HG03060 (cell line): ENCODE data around the gene SF3B1.
"Not testable (repeated sequence)": the region's sequence is repeated elsewhere in the genome, so short reads cannot be mapped to it uniquely, and the experiment has no call there.

Experiments used
- ATAC-seq: cut with Tn5 transposase; IDR thresholded peaks from one replicate; pipeline ENCODE4 v1.9.1; 2021; ENCODE audit warnings: low read depth, moderate number of reproducible peaks; ENCODE audit not compliant: unreplicated experiment

The SF3B1 gene

GRCh38 chr2:197434541-197435513 is at the start of gene SF3B1:
Gene SF3B1, minus strand, starts transcription at chr2:197435028. Its CDS starts 29 bp downstream, at chr2:197434999.
- peak; percentile 88 for ATAC-seq

- ATAC-seq: not testable (repeated sequence)
Measured at GRCh38 chr2:197484248-197484647, 49.4 kb upstream of the SF3B1 start.

- ATAC-seq: no peak
Measured at GRCh38 chr2:197480165-197481036, 45.6 kb upstream of the SF3B1 start.

GRCh38 chr2:197477797-197478196 is 43.0 kb upstream of the SF3B1 start:
- ATAC-seq: no peak

GRCh38 chr2:197472166-197472565 is 37.3 kb upstream of the SF3B1 start:
- ATAC-seq: no peak

GRCh38 chr2:197464175-197464574 is 29.3 kb upstream of the SF3B1 start:
- no peak for ATAC-seq

GRCh38 chr2:197461057-197461456 is 26.2 kb upstream of the SF3B1 start:
- ATAC-seq: no peak

GRCh38 chr2:197460649-197461048 is 25.8 kb upstream of the SF3B1 start:
- ATAC-seq: no peak

GRCh38 chr2:197455428-197455827 is 20.6 kb upstream of the SF3B1 start:
- no peak for ATAC-seq

- ATAC-seq: no peak
Measured at GRCh38 chr2:197454923-197455322, 20.1 kb upstream of the SF3B1 start.

- peak; percentile 7 for ATAC-seq
Measured at GRCh38 chr2:197453914-197454398, 19.1 kb upstream of the SF3B1 start.

GRCh38 chr2:197453123-197453913 is 18.5 kb upstream of the SF3B1 start, which contains the start of gene COQ10B:
Gene COQ10B, plus strand, starts transcription at chr2:197453552. Its CDS starts 9 bp downstream, at chr2:197453561.
- ATAC-seq: peak; percentile 97

- ATAC-seq: no peak
Measured at GRCh38 chr2:197452754-197453122, 17.9 kb upstream of the SF3B1 start.

- not testable (repeated sequence) for ATAC-seq
Measured at GRCh38 chr2:197450935-197451358, 16.1 kb upstream of the SF3B1 start.

GRCh38 chr2:197450465-197450864 is 15.6 kb upstream of the SF3B1 start:
- ATAC-seq: no peak

- no peak for ATAC-seq
Measured at GRCh38 chr2:197446844-197447243, 12.0 kb upstream of the SF3B1 start.

- no peak for ATAC-seq
Measured at GRCh38 chr2:197445746-197446145, 10.9 kb upstream of the SF3B1 start.

GRCh38 chr2:197442857-197443256 is 8.0 kb upstream of the SF3B1 start:
- ATAC-seq: no peak

GRCh38 chr2:197437380-197437779 is 2.6 kb upstream of the SF3B1 start:
- no peak for ATAC-seq
